KOPT-K1 (cell line): ENCODE measurements around the gene TUBB1.
"Not testable (repeated sequence)": the region's sequence is repeated elsewhere in the genome, so short reads cannot be mapped to it uniquely, and the experiment has no call there.

ENCODE experiments used
- H3K27ac ChIP-seq: fragments of 200-600 bp; sonication (generic); 2 replicates; pipeline ENCODE4 v1.5.1; 2016; ENCODE audit warnings: antibody characterized with exemption, mild to moderate bottlenecking, low read depth, low read length; ENCODE audit not compliant: poor library complexity, severe bottlenecking
- H3K36me3 ChIP-seq: fragments of 200-600 bp; sonication (generic); 2 replicates; pipeline ENCODE4 v1.5.1; 2017; ENCODE audit warnings: antibody characterized with exemption, mild to moderate bottlenecking, low read length, moderate library complexity; ENCODE audit not compliant: insufficient read depth
- H3K9me3 ChIP-seq: fragments of 200-600 bp; sonication (generic); 2 replicates; pipeline ENCODE4 v1.5.1; 2017; ENCODE audit warnings: antibody characterized with exemption, low read length, mild to moderate bottlenecking; ENCODE audit not compliant: insufficient read depth, poor library complexity, severe bottlenecking

TUBB1 gene

DNA sequence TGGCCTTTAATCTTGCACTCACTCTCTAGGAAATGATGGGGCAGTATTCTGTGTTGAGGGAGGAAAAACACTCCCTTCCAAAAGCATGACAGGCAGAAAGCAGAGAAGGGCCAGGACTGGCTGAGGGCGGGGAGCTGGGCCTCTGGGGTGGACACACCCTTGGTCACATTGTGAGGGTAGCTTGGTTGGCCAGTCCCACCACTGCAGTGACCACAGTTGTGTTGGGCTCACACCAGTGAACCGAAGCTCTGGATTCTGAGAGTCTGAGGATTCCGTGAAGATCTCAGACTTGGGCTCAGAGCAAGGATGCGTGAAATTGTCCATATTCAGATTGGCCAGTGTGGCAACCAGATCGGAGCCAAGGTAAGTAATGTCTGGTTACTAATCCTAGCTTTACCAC lies at the start of gene TUBB1:
Gene TUBB1, plus strand, starts transcription at position 213 of the 400 bp plus-strand sequence. Its CDS starts 94 bp downstream, at position 307.
- Histone ChIP-seq H3K27ac (no peak within 1 kb of the TSS), H3K9me3 (no peaks in the 10 kb centered on the region), H3K36me3 (peaks cover 18% of the 10 kb centered on the region)

GRCh38 chr20:58969439-58969838 lies 49.8 kb upstream of the TUBB1 start:
- peaks cover 15% of the 10 kb centered on the region for H3K9me3 ChIP-seq
- H3K27ac ChIP-seq = no peak overlapping the region
- H3K36me3 ChIP-seq = no peaks in the 10 kb centered on the region

GRCh38 chr20:58970146-58970545 lies 49.1 kb upstream of the TUBB1 start:
- H3K9me3 ChIP-seq = peaks cover 18% of the 10 kb centered on the region
- H3K27ac ChIP-seq = no peak overlapping the region
- no peaks in the 10 kb centered on the region for H3K36me3 ChIP-seq

DNA sequence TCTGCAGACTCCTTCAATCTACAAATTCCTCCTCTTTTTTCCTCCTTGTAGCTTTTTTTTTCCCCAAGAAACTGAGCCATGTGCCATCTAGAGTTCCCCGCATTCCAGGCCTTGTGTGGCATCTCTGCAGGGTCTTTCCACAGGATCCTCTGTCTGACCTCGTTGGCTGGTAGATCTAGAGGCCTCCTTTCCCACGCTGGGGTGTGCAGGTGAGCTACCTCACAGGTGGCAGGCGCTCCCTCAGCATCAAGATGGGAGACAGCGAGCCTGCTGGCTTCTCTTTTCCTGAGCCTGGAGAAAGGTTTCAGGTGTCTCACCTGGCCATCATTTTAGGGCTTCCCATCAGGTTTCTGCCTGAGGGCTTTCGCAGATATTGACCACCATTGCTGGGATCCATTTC lies 47.8 kb upstream of the TUBB1 start:
- Histone ChIP-seq H3K36me3 (no peaks in the 10 kb centered on the region), H3K9me3 (peaks cover 29% of the 10 kb centered on the region), H3K27ac (no peak overlapping the region)

- H3K27ac ChIP-seq = no peak overlapping the region
- no peaks in the 10 kb centered on the region for H3K36me3 ChIP-seq
- peaks cover 27% of the 10 kb centered on the region for H3K9me3 ChIP-seq
These were observed 46.0 kb upstream of the TUBB1 start for GRCh38 chr20:58973179-58973578.

DNA sequence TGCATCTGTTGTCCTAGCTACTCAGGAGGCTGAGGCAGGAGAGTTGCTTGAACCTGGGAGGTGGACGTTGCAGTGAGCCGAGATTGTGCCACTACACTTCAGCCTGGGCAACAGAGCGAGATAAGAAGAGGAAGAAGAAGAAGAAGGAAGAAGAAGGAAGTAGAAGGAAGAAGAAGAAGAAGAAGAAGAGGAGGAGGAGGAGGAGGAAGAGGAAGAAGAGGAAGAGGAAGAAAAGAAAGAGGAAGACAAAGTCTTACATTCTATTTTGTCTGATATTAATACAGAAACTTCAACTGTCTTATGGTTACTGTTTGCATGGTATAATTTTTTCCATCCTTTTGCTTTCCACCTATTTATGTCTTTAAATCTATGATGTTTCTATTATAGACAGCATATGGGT lies 45.4 kb upstream of the TUBB1 start:
- no peaks in the 10 kb centered on the region for H3K36me3 ChIP-seq
- H3K9me3 ChIP-seq = peaks cover 24% of the 10 kb centered on the region

GRCh38 chr20:58975353-58975752 lies 43.9 kb upstream of the TUBB1 start:
- H3K9me3 ChIP-seq = peaks cover 14% of the 10 kb centered on the region
- no peaks in the 10 kb centered on the region for H3K36me3 ChIP-seq
- no peak overlapping the region for H3K27ac ChIP-seq

More for the DNA sequence above, 45.4 kb upstream of the TUBB1 start:
- no peak overlapping the region for H3K27ac ChIP-seq

- no peak overlapping the region for H3K27ac ChIP-seq
- peaks cover 14% of the 10 kb centered on the region for H3K9me3 ChIP-seq
- no peaks in the 10 kb centered on the region for H3K36me3 ChIP-seq
These were observed 43.0 kb upstream of the TUBB1 start for GRCh38 chr20:58976061-58976730.

GRCh38 chr20:58978351-58979190 lies 40.7 kb upstream of the TUBB1 start:
- Histone ChIP-seq H3K27ac (no peak overlapping the region), H3K36me3 (no peaks in the 10 kb centered on the region), H3K9me3 (peaks cover 14% of the 10 kb centered on the region)

DNA sequence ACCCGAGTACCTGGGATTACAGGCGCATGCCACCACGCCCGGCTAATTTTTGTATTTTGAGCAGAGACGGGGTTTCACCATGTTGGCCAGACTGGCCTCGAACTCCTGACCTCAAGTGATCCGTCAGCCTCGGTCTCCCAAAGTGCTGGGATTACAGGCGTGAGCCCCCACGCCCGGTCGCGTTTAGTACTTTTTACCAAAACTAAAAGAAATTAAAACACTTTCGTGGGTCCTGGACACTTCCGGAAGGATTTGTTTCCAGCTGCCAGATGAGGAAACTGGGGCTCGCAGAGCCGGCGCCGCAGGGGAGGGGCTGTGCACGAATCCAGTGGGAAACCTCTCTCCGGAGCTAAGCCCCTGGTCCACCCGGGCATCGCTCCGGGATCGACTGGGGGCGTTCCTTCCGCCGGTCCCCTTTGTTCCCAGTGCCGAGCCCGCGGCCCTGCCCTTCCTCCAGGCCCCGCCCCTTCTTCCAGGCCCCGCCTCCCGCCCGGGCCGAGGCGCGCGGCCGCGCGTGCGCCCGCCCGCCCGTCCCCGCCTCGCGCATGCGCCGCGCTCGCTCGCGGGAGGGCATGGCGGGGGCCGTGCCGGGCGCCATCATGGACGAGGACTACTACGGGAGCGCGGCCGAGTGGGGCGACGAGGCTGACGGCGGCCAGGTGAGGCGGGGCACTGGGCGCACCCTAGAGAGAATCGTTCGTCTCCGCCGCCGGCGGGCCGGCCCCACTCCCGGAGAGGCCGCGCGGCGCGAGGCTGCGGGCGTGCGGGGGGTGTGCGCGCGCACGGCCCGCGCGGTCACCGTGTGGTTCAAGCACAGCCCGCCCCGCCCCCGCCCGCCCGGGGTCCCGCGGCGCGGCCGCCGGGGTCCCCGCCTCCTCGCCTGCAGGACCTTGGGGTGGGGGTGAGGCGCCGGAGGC lies 38.3 kb upstream of the TUBB1 start, which contains the start of gene NELFCD:
Gene NELFCD, plus strand, starts transcription at position 546 of the 917 bp plus-strand sequence. Its CDS starts 54 bp downstream, at position 600.
- Histone ChIP-seq H3K36me3 (peaks cover 14% of the 10 kb centered on the region; the same call in 1 of the 2 replicates), H3K9me3 (peaks cover 3% of the 10 kb centered on the region), H3K27ac (peak within 1 kb of the TSS; percentile 84)

GRCh38 chr20:58981628-58982364 lies 37.4 kb upstream of the TUBB1 start:
- Histone ChIP-seq H3K27ac (peak overlapping the region; percentile 84), H3K36me3 (peaks cover 23% of the 10 kb centered on the region), H3K9me3 (no peaks in the 10 kb centered on the region)

DNA sequence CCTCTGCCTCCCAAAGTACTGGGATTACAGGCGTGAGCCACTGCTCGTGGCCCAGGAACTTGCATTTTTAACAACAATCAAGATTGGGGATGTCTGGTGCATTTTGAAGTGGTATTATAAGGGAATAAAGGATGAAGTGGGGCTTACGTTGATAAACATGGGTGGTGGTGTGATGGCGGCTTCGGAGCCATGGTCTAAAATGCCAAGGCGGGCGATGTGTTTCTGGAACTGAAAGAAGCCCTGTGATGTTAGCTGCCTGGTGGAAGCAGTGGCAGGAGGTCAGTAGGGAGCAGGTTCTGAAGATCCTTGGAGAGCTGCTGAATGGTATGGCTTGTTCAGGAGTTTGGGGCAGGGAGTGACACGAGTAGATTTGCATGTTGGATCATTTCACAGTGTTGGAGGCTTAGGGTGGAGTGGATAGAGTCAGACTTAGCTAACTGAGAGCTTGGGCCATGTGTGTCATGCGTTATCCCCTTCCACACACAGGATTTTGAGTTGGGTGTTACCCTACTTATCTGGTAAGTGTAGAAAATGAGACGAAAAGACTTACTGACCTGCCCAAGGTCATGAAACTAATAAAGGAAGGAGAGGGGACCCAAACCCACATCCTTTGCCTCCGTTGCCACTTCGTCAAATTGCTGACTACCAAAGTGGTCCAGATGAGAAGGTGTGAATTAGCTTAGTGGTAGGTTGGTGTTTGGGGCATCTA lies 36.7 kb upstream of the TUBB1 start:
- Histone ChIP-seq H3K36me3 (peaks cover 30% of the 10 kb centered on the region), H3K27ac (no peak overlapping the region), H3K9me3 (no peaks in the 10 kb centered on the region)

- not testable (repeated sequence) for H3K9me3 ChIP-seq, H3K27ac ChIP-seq
- peaks cover 36% of the 10 kb centered on the region for H3K36me3 ChIP-seq
These were observed 36.1 kb upstream of the TUBB1 start for GRCh38 chr20:58983115-58983468.

DNA sequence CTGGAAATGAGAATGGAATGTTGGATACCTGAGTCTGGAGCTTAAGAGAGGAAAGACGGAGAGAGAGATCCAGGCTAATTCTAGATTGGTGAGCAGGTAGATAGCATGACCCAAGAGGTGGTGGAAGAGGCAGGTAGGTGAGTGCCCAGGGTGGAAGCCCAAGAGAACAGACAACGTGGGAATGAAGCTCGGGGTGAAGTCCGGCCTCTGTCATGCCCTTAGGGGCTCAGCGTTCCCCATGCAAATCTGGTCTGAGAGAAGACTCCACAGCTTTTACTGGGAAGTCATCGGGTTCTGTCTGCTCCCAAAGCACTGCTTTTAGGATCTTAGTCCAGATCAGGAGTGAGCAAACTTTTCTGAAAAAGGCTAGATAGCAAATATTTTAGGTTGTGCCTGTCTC lies 34.5 kb upstream of the TUBB1 start:
- Histone ChIP-seq H3K36me3 (peaks cover 52% of the 10 kb centered on the region), H3K27ac (no peak overlapping the region)

More for the DNA sequence above, 34.5 kb upstream of the TUBB1 start:
- no peaks in the 10 kb centered on the region for H3K9me3 ChIP-seq
